IMR-90 (cell line): ENCODE results near the gene KXD1.

Source experiments
- BHLHE40 ChIP-seq: fragments of 150-350 bp; IDR thresholded peaks from 2 replicates; pipeline ENCODE4 v1.6.1; 2016; ENCODE audit warnings: mild to moderate bottlenecking, low read depth, low read length
- MAZ ChIP-seq: IDR thresholded peaks from 2 replicates; pipeline ENCODE4 v1.6.1; 2012; ENCODE audit warnings: low read depth, mild to moderate bottlenecking, low read length, improper control_type of control experiment, moderate library complexity, borderline replicate concordance
- MXI1 ChIP-seq: IDR thresholded peaks from 2 replicates; pipeline ENCODE4 v1.6.1; 2012; ENCODE audit warnings: low read depth, mild to moderate bottlenecking, low read length, moderate library complexity, borderline replicate concordance
- NFE2L2 ChIP-seq: fragments of 150-350 bp; IDR thresholded peaks from 2 replicates; pipeline ENCODE4 v1.6.1; 2016; ENCODE audit warnings: low read depth, mild to moderate bottlenecking, low read length
- POLR2A ChIP-seq: IDR thresholded peaks from 2 replicates; pipeline ENCODE4 v1.6.1; 2012; ENCODE audit warnings: mild to moderate bottlenecking, low read depth, low read length
- RAD21 ChIP-seq: IDR thresholded peaks from 2 replicates; pipeline ENCODE4 v1.6.1; 2012; ENCODE audit warnings: low read length, improper control_type of control experiment
- RCOR1 ChIP-seq: IDR thresholded peaks from 2 replicates; pipeline ENCODE4 v1.6.1; 2012; ENCODE audit warnings: mild to moderate bottlenecking, low read length, improper control_type of control experiment; ENCODE audit not compliant: insufficient replicate concordance
- TF ChIP-seq, protein P1 (sequence below): conservative IDR thresholded peaks from 2 replicates; pipeline ENCODE4 v1.5.1; 2012; ENCODE audit warnings: mild to moderate bottlenecking, low read depth, low read length, improper control_type of control experiment
- TF ChIP-seq, protein P2 (sequence below): fragments of 150-350 bp; IDR thresholded peaks from 2 replicates; pipeline ENCODE4 v1.6.1; 2017; ENCODE audit warnings: mild to moderate bottlenecking, antibody characterized with exemption, low read length, low read depth

DNA sequence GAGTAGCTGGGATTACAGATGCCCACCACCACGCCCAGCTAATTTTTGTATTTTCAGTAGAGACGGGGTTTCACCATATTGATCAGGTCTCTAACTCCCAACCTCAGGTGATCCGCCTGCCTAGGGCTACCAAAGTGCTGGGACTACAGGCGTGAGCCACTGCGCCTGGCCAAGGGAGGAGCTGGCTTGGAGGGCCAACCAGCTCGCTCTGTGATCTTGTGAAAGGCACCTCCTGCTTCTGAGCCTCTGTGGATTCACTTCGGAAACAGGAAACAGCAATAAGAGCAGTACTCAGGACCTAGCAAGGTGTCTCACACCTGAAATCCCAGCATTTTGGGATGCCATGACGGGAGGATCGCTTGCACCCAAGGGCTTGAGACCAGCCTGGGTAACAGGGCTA is 33.8 kb upstream of the KXD1 start:
- TF ChIP-seq, protein P1, sequence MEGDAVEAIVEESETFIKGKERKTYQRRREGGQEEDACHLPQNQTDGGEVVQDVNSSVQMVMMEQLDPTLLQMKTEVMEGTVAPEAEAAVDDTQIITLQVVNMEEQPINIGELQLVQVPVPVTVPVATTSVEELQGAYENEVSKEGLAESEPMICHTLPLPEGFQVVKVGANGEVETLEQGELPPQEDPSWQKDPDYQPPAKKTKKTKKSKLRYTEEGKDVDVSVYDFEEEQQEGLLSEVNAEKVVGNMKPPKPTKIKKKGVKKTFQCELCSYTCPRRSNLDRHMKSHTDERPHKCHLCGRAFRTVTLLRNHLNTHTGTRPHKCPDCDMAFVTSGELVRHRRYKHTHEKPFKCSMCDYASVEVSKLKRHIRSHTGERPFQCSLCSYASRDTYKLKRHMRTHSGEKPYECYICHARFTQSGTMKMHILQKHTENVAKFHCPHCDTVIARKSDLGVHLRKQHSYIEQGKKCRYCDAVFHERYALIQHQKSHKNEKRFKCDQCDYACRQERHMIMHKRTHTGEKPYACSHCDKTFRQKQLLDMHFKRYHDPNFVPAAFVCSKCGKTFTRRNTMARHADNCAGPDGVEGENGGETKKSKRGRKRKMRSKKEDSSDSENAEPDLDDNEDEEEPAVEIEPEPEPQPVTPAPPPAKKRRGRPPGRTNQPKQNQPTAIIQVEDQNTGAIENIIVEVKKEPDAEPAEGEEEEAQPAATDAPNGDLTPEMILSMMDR = no peak
- TF ChIP-seq POLR2A = no peak
- no peak for TF ChIP-seq RCOR1
- no peak for TF ChIP-seq NFE2L2
- TF ChIP-seq MAZ = no peak
- no peak for TF ChIP-seq MXI1
- TF ChIP-seq RAD21 = no peak
- TF ChIP-seq BHLHE40 = no peak
- TF ChIP-seq, protein P2, sequence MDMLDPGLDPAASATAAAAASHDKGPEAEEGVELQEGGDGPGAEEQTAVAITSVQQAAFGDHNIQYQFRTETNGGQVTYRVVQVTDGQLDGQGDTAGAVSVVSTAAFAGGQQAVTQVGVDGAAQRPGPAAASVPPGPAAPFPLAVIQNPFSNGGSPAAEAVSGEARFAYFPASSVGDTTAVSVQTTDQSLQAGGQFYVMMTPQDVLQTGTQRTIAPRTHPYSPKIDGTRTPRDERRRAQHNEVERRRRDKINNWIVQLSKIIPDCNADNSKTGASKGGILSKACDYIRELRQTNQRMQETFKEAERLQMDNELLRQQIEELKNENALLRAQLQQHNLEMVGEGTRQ = no peak
